ENCODE data around the gene CDC73. TPM values are rescaled to one million over a fixed set of nuclear protein-coding genes. Genes with fewer than 3 reads are reported as not detected.

CDC73 gene
- total RNA-seq, 4 donors from 2014 or later: 26.2 to 208 (median 54.6) TPM

- peaks cover 0 to 6% (median 0%) of the 10 kb centered on the region in 4 donors for H3K36me3 ChIP-seq
- no peak overlapping the region for H3K27ac ChIP-seq
- TF ChIP-seq, protein P1, sequence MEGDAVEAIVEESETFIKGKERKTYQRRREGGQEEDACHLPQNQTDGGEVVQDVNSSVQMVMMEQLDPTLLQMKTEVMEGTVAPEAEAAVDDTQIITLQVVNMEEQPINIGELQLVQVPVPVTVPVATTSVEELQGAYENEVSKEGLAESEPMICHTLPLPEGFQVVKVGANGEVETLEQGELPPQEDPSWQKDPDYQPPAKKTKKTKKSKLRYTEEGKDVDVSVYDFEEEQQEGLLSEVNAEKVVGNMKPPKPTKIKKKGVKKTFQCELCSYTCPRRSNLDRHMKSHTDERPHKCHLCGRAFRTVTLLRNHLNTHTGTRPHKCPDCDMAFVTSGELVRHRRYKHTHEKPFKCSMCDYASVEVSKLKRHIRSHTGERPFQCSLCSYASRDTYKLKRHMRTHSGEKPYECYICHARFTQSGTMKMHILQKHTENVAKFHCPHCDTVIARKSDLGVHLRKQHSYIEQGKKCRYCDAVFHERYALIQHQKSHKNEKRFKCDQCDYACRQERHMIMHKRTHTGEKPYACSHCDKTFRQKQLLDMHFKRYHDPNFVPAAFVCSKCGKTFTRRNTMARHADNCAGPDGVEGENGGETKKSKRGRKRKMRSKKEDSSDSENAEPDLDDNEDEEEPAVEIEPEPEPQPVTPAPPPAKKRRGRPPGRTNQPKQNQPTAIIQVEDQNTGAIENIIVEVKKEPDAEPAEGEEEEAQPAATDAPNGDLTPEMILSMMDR (IDR thresholded peaks at IDR 0.05): no peak
- TF ChIP-seq POLR2AphosphoS5 (IDR thresholded peaks at IDR 0.05): no peak
- no peak for TF ChIP-seq EP300 (IDR thresholded peaks at IDR 0.05; ENCODE audit: low read depth)
- TF ChIP-seq POLR2A (IDR thresholded peaks at IDR 0.05): no peak
- no peaks in the 10 kb centered on the region for H3K9me3 ChIP-seq
- intact Hi-C loops (cut with DNase I; ENCODE audit: low total_unique reads) (no loop called here), in situ Hi-C loops (cut with MboI; ENCODE audit: low pct_ligation_motif_present in 1 of 4, low pct_unique_long_range_greater_than_20kb in 1 of 4, low sequenced_read_pairs in 3 of 4) (no loop called here)
- H3K4me3 ChIP-seq: no peak overlapping the region
- H3K4me1 ChIP-seq: no peaks in the 10 kb centered on the region
- WGBS, 2 donors (ENCODE audit: low coverage in 1 of 2): 100% methylated on average over 1 of the region's 4 CpGs; no CpG with 5 or more reads in 1 of the 2 donors
- DNase-seq: no peak
- no peaks in the 10 kb centered on the region for H3K27me3 ChIP-seq
Observed at GRCh38 chr1:193242000-193242399, 120.2 kb downstream of the CDC73 start.

DNA sequence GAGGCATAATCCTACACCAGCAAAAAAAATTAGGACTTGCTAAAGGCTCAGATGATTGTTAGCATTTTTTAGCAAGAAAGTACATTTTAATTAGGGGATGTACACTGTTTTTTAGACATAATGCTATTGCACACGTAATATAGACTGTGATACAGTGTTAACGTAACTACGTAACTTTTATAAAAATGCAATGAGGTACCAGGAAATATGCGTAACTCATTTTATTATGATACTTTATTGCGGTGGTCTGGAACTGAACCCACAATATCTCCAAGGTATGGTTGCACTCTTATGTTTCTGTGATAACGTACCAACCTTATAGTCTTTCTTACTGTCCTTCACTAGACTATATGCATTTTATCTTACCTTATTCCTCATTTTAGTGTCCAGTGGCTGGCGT lies 127.4 kb downstream of the CDC73 start:
- WGBS, 2 donors (ENCODE audit: low coverage in 1 of 2): 93 to 98% methylated on average over 7 of the region's 7 CpGs
- no peak overlapping the region for H3K4me3 ChIP-seq
- intact Hi-C loops (cut with DNase I; ENCODE audit: low total_unique reads) (no loop called here), in situ Hi-C loops (cut with MboI; ENCODE audit: low pct_ligation_motif_present in 1 of 4, low pct_unique_long_range_greater_than_20kb in 1 of 4, low sequenced_read_pairs in 3 of 4) (no loop called here)
- TF ChIP-seq, protein P1 (IDR thresholded peaks at IDR 0.05): no peak
- TF ChIP-seq EP300 (IDR thresholded peaks at IDR 0.05; ENCODE audit: low read depth) (no peak), POLR2AphosphoS5 (IDR thresholded peaks at IDR 0.05) (no peak)
- H3K27ac ChIP-seq: no peak overlapping the region
- DNase-seq: no peak
- H3K36me3 ChIP-seq: peaks cover 0 to 33% (median 8%) of the 10 kb centered on the region in 4 donors
- no peaks in the 10 kb centered on the region for H3K27me3 ChIP-seq
- H3K9me3 ChIP-seq: no peaks in the 10 kb centered on the region
- H3K4me1 ChIP-seq: no peaks in the 10 kb centered on the region

GRCh38 chr1:193251950-193252349 lies 130.1 kb downstream of the CDC73 start:
- Histone ChIP-seq H3K27ac (no peak overlapping the region), H3K9me3 (no peaks in the 10 kb centered on the region), H3K36me3 (peaks cover 0 to 28% (median 8%) of the 10 kb centered on the region in 4 donors), H3K27me3 (no peaks in the 10 kb centered on the region), H3K4me3 (no peak overlapping the region), H3K4me1 (no peaks in the 10 kb centered on the region)
- 75 to 82% methylated on average over 2 of the region's 2 CpGs for WGBS, 2 donors (ENCODE audit: low coverage in 1 of 2)
- no peak for TF ChIP-seq POLR2A (IDR thresholded peaks at IDR 0.05)
- TF ChIP-seq EP300 (IDR thresholded peaks at IDR 0.05; ENCODE audit: low read depth): no peak
- no peak for TF ChIP-seq POLR2AphosphoS5 (IDR thresholded peaks at IDR 0.05)
- TF ChIP-seq, protein P1 (IDR thresholded peaks at IDR 0.05): no peak
- no peak for DNase-seq
- intact Hi-C loops (cut with DNase I; ENCODE audit: low total_unique reads) (no loop called here), in situ Hi-C loops (cut with MboI; ENCODE audit: low pct_ligation_motif_present in 1 of 4, low pct_unique_long_range_greater_than_20kb in 1 of 4, low sequenced_read_pairs in 3 of 4) (no loop called here)

- no peaks in the 10 kb centered on the region for H3K9me3 ChIP-seq
- intact Hi-C loops (cut with DNase I; ENCODE audit: low total_unique reads) (no loop called here), in situ Hi-C loops (cut with MboI; ENCODE audit: low pct_ligation_motif_present in 1 of 4, low pct_unique_long_range_greater_than_20kb in 1 of 4, low sequenced_read_pairs in 3 of 4) (no loop called here)
- no peaks in the 10 kb centered on the region for H3K27me3 ChIP-seq
- H3K4me3 ChIP-seq: no peak overlapping the region
- no peak for TF ChIP-seq POLR2AphosphoS5 (IDR thresholded peaks at IDR 0.05)
- no peak for TF ChIP-seq POLR2A (IDR thresholded peaks at IDR 0.05)
- TF ChIP-seq, protein P1 (IDR thresholded peaks at IDR 0.05): no peak
- no peak for TF ChIP-seq EP300 (IDR thresholded peaks at IDR 0.05; ENCODE audit: low read depth)
- no peak overlapping the region for H3K27ac ChIP-seq
- no peak for DNase-seq
- no peaks in the 10 kb centered on the region for H3K4me1 ChIP-seq
- peaks cover 0 to 10% (median 1%) of the 10 kb centered on the region in 4 donors for H3K36me3 ChIP-seq
Observed at GRCh38 chr1:193256019-193256418, 134.2 kb downstream of the CDC73 start.

Measured in transverse colon (tissue), 4 donors.